ENCODE measurements around the gene ESRRB. TPM values are rescaled to one million over a fixed set of nuclear protein-coding genes. Genes with fewer than 3 reads are reported as not detected.

Gene ESRRB
- 0.09 TPM in 1 of 2 replicates, not detected in the other for total RNA-seq

DNA sequence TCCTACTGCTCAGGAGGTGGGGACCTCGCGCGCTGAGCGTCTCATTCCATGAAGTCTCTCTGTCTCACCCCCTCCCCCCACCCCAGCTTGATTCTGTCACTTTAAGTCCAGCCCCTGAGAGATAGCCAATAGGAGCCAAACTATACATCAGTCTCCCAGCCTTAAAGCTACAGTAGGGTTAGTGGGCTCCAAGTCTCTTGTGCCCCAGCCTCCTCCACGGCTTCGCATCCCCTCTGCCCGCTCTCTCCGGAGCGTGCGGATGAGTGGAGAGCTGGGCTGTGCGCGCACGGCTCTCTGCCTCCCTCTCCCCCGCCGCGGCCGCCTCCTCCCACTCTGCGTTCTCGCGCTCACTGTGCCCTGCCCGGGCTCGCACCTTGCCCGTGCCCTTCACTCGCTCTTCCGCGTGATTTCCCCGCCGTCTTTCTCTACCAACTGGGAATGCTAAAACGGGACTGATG lies at the start of gene ESRRB:
ESRRB (plus strand) TSS at position 191 of the 458 bp plus-strand sequence; CDS start at position 456, 265 bp downstream.

Other genes with a start within 250 kb of the ESRRB start
- 18.8 and 23.9 TPM in 2 replicates for gene GPATCH2L, start 224.2 kb upstream of the ESRRB start, total RNA-seq

Data from pericardium fibroblast (primary cell).